Endothelial cell of umbilical vein (primary cell): ENCODE data around the gene WDR45. TPM values are rescaled to one million over a fixed set of nuclear protein-coding genes. Genes with fewer than 3 reads are reported as not detected.
"Not testable (repeated sequence)": the region's sequence is repeated elsewhere in the genome, so short reads cannot be mapped to it uniquely, and the experiment has no call there.

Source experiments
- BruUV-seq: library from RNA; stranded (reverse); fragments of 400-500 nt; replicated peaks from 2 replicates; lab custom pipeline; 2021; lab: Mats Ljungman, UMichigan
- CTCF ChIA-PET: fragments of 300-600, 350-600 bp; sonication (Branson Sonifier 250); formaldehyde crosslinking; loops from one replicate; lab custom pipeline; 2021; ENCODE audit warnings: antibody characterized with exemption, inconsistent platforms; lab: Charles Lee
- POLR2A ChIA-PET: fragments of 300-600, 350-600 bp; sonication (Branson Sonifier 250); formaldehyde crosslinking; loops from one replicate; lab custom pipeline; 2021; ENCODE audit warnings: antibody characterized with exemption, inconsistent platforms; lab: Charles Lee
- DNase-seq: peaks from one replicate; pipeline ENCODE4 v3.0.0-alpha.2; 2011; ENCODE audit warnings: low read depth, low spot score
- FAIRE-seq: peaks from 2 replicates; lab custom pipeline; 2011; peaks lifted over from hg19 to GRCh38; lab: Jason Lieb, UNC
- H2AFZ ChIP-seq: 2 replicates; pipeline ENCODE4 v1.6.0; 2012; ENCODE audit warnings: low read depth, low read length, control low read depth, inconsistent platforms
- H3K27ac ChIP-seq: 2 replicates; pipeline ENCODE4 v1.5.1; 2011; ENCODE audit warnings: low read depth, mild to moderate bottlenecking, control low read depth, low read length, moderate library complexity; ENCODE audit not compliant: insufficient read depth
- H3K27me3 ChIP-seq, 2 experiments: 2 replicates each; pipeline versions ENCODE4 v1.6.0 to v1.6.1; 2011; ENCODE audit warnings: low read length in 2 of 2, mixed read lengths in 1 of 2; ENCODE audit not compliant: control insufficient read depth in 2 of 2, insufficient read depth in 2 of 2
- H3K36me3 ChIP-seq, 2 experiments: 2 replicates in 1 of 2; 3 replicates in 1 of 2; pipeline ENCODE4 v1.5.1; 2011; ENCODE audit warnings: low read length in 2 of 2, mild to moderate bottlenecking in 1 of 2, moderate library complexity in 1 of 2; ENCODE audit not compliant: control insufficient read depth in 2 of 2, insufficient read depth in 2 of 2; ENCODE audit errors: extremely low read depth in 1 of 2
- H3K4me1 ChIP-seq: 3 replicates; pipeline ENCODE4 v1.5.1; 2011; ENCODE audit warnings: mild to moderate bottlenecking, low read length; ENCODE audit not compliant: control insufficient read depth, insufficient read depth; ENCODE audit errors: extremely low read depth
- H3K4me2 ChIP-seq: 2 replicates; pipeline ENCODE4 v1.6.1; 2011; ENCODE audit warnings: low read length, control low read depth, mixed read lengths; ENCODE audit not compliant: insufficient read depth
- H3K4me3 ChIP-seq, 3 experiments: fragments of 200-600 bp in 1 of 3; sonication (generic), shearing (Covaris generic) in 1 of 3; replicated peaks in 1 of 3; 2 replicates each; pipeline ENCODE4 v1.5.1; 2011 to 2016; ENCODE audit warnings: control low read depth in 3 of 3, low read length in 3 of 3, mild to moderate bottlenecking in 2 of 3, inconsistent platforms in 1 of 3, low read depth in 1 of 3, moderate library complexity in 1 of 3; ENCODE audit not compliant: insufficient read depth in 1 of 3
- H3K79me2 ChIP-seq: 2 replicates; pipeline ENCODE4 v1.6.0; 2012; ENCODE audit warnings: low read length, inconsistent platforms; ENCODE audit not compliant: control insufficient read depth, insufficient read depth
- H3K9ac ChIP-seq: replicated peaks from 2 replicates; pipeline ENCODE3; 2011; ENCODE audit warnings: low read length, control low read depth; ENCODE audit not compliant: insufficient read depth; ENCODE audit errors: extremely low read depth
- H3K9me1 ChIP-seq: replicated peaks from 3 replicates; pipeline ENCODE4 v1.6.0; 2011; ENCODE audit warnings: mild to moderate bottlenecking, low read length; ENCODE audit not compliant: control insufficient read depth, insufficient read depth; ENCODE audit errors: extremely low read depth
- H3K9me3 ChIP-seq: replicated peaks from 2 replicates; pipeline ENCODE4 v1.5.1; 2012; ENCODE audit warnings: low read length, inconsistent platforms; ENCODE audit not compliant: control insufficient read depth, insufficient read depth
- H4K20me1 ChIP-seq: replicated peaks from 2 replicates; pipeline ENCODE3; 2011; ENCODE audit warnings: mild to moderate bottlenecking, low read length; ENCODE audit not compliant: control insufficient read depth, insufficient read depth; ENCODE audit errors: extremely low read depth
- EZH2 ChIP-seq: IDR thresholded peaks from 2 replicates; pipeline ENCODE4 v1.6.1; 2012; ENCODE audit warnings: borderline replicate concordance, low read depth, mild to moderate bottlenecking, moderate library complexity, low read length, inconsistent platforms; ENCODE audit not compliant: severe bottlenecking
- FOS ChIP-seq: IDR thresholded peaks from 2 replicates; pipeline ENCODE4 v1.6.1; 2011; ENCODE audit warnings: mild to moderate bottlenecking, low read length, moderate library complexity, borderline replicate concordance; ENCODE audit not compliant: insufficient read depth
- GATA2 ChIP-seq: IDR thresholded peaks from 2 replicates; pipeline ENCODE4 v1.7.0; 2011; ENCODE audit warnings: low read depth, mild to moderate bottlenecking, moderate library complexity, mixed read lengths, low read length; ENCODE audit not compliant: insufficient read length, insufficient read depth
- JUN ChIP-seq: IDR thresholded peaks from 2 replicates; pipeline ENCODE4 v1.6.1; 2011; ENCODE audit warnings: borderline replicate concordance, low read depth; ENCODE audit not compliant: insufficient read length, insufficient read depth
- MYC ChIP-seq: IDR thresholded peaks from one replicate; pipeline ENCODE4 v1.6.1; 2011; ENCODE audit warnings: mild to moderate bottlenecking, low read depth, low read length
- POLR2A ChIP-seq: IDR thresholded peaks from 2 replicates; pipeline ENCODE4 v1.6.1; 2012; ENCODE audit warnings: low read depth, mild to moderate bottlenecking, control low read depth, low read length
- POLR2AphosphoS5 ChIP-seq: IDR thresholded peaks from 2 replicates; pipeline ENCODE4 v1.6.1; 2012; ENCODE audit warnings: low read depth, mild to moderate bottlenecking, control low read depth, low read length, moderate library complexity; ENCODE audit not compliant: insufficient read depth
- dilution Hi-C: fragments of 300-500 bp; cut with MboI; formaldehyde crosslinking; loops from one replicate; pipeline ENCODE4 v1.15.0; 2019; ENCODE audit warnings: low sequenced_read_pairs; ENCODE audit not compliant: extremely low pct_ligation_motif_present
- intact Hi-C: fragments of 100-400 bp; cut with micrococcal nuclease; formaldehyde crosslinking; loops from one replicate; pipeline ENCODE4 v1.10.0; 2022
- polyA plus RNA-seq, 4 experiments: library from polyadenylated mRNA; depleted of rRNA in 3 of 4; stranded (reverse) in 3 of 4; unstranded in 1 of 4; fragments of >200 nt; gene quantifications; 2 replicates each; pipeline versions ENCODE4 v1.2.1 to v1.2.3, GENCODE V29; 2011 to 2012; ENCODE audit warnings: missing spikeins in 1 of 4
- total RNA-seq: library from RNA; stranded (reverse); gene quantifications from 2 replicates; pipeline ENCODE4 v1.2.3, GENCODE V29; 2021
- TF ChIP-seq, protein P1 (sequence below): IDR thresholded peaks from 2 replicates; pipeline ENCODE4 v1.6.1; 2011; ENCODE audit not compliant: insufficient read depth, insufficient read length
- TF ChIP-seq, protein P2 (sequence below), 2 donors: IDR thresholded peaks; 1 replicate in 1 of 2; 2 replicates in 1 of 2; pipeline ENCODE4 v1.5.1; 2011; ENCODE audit warnings: low read length in 2 of 2, mild to moderate bottlenecking in 2 of 2, moderate library complexity in 2 of 2, control low read depth in 1 of 2, inconsistent platforms in 1 of 2, low read depth in 1 of 2; ENCODE audit not compliant: insufficient read depth in 1 of 2; ENCODE audit errors: extremely low read depth in 1 of 2

Gene WDR45
- total and polyA plus RNA-seq, 2 donors (not counting 3 experiments of a cell fraction or from before 2014, with no cell fraction given): 32.2 to 70.4 TPM

DNA sequence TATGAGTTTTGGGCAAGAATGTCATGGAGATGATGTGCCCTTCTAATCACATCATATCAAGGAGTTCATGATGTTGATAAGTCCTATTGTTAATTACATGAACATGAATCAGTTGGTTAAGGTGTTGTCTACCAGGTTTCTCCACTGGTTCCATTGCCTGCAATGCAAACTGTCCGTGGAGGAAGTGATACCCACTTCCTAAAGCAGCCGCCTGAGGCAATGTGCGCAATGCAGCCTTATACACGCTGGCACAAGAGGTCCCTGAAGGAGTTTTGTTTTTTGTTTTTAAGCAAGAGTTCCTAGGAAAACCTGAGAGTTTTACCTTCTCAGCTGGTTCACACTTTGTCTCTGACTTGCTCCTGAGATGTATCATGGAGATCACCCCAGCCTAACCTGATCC lies 49.7 kb upstream of the WDR45 start:
- Histone ChIP-seq H3K9me3 (no peaks in the 10 kb centered on the region), H3K27me3 (no peaks in the 10 kb centered on the region), H3K79me2 (no peaks in the 10 kb centered on the region), H3K4me1 (no peaks in the 10 kb centered on the region), H3K9ac (no peak overlapping the region), H3K4me2 (no peak overlapping the region), H3K27ac (no peak overlapping the region), H2AFZ (no peak overlapping the region), H3K9me1 (no peaks in the 10 kb centered on the region), H3K4me3 (no peak overlapping the region), H3K36me3 (no peaks in the 10 kb centered on the region), H4K20me1 (no peaks in the 10 kb centered on the region)
- DNase-seq: no peak
- dilution Hi-C loops (no loop called here), intact Hi-C loops (no loop called here)
- ChIA-PET CTCF (interaction anchor here (1.4 kb wide), 1 partner anchor 13 kb away, joined by 3 read pairs; no protein-coding TSS in a partner anchor), POLR2A (no interaction called here)
- no TSS peak for BruUV-seq
- no peak for FAIRE-seq
- TF ChIP-seq, protein P1, sequence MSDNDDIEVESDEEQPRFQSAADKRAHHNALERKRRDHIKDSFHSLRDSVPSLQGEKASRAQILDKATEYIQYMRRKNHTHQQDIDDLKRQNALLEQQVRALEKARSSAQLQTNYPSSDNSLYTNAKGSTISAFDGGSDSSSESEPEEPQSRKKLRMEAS: no peak
- TF ChIP-seq POLR2AphosphoS5 (no peak), MYC (no peak), FOS (no peak), POLR2A (no peak), GATA2 (no peak), JUN (no peak), EZH2 (no peak)
- TF ChIP-seq, protein P2, sequence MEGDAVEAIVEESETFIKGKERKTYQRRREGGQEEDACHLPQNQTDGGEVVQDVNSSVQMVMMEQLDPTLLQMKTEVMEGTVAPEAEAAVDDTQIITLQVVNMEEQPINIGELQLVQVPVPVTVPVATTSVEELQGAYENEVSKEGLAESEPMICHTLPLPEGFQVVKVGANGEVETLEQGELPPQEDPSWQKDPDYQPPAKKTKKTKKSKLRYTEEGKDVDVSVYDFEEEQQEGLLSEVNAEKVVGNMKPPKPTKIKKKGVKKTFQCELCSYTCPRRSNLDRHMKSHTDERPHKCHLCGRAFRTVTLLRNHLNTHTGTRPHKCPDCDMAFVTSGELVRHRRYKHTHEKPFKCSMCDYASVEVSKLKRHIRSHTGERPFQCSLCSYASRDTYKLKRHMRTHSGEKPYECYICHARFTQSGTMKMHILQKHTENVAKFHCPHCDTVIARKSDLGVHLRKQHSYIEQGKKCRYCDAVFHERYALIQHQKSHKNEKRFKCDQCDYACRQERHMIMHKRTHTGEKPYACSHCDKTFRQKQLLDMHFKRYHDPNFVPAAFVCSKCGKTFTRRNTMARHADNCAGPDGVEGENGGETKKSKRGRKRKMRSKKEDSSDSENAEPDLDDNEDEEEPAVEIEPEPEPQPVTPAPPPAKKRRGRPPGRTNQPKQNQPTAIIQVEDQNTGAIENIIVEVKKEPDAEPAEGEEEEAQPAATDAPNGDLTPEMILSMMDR (IDR thresholded peaks at IDR 0.05; ENCODE audit: extremely low read depth in 1 of 2, insufficient read depth in 1 of 2, low read depth in 1 of 2, low read length in 2 of 2): no peak

DNA sequence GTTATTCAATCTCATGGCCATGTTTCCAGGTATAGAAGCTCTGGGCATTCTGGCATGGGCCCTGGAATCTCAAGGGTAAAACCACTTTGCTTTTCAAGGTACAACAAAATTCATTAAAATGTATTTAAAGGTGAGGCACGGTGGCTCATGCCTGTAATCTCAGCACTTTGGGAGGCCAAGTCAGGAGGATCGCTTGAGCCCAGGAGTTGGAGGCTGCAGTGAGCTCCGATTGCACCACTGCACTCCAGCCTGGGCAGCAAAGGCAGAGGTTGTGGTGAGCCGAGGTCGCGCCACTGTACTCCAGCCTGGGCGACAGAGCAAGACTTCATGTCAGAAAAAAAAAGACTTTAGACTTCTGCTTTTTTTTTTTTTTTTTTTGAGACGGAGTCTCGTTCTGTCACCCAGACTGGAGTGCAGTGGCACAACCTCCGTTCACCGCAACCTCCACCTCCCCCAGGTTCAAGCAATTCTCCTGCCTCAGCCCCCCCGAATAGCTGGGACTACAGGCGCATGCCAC lies 48.1 kb upstream of the WDR45 start:
- intact Hi-C loops, dilution Hi-C loops, BruUV-seq, H3K4me1 ChIP-seq, H3K27ac ChIP-seq, H3K36me3 ChIP-seq, H4K20me1 ChIP-seq, CTCF ChIA-PET, H3K79me2 ChIP-seq, DNase-seq, H3K9me1 ChIP-seq, H3K9ac ChIP-seq, H3K9me3 ChIP-seq, POLR2A ChIA-PET, H3K4me3 ChIP-seq, H3K4me2 ChIP-seq, H2AFZ ChIP-seq, H3K27me3 ChIP-seq: not testable (repeated sequence)
- FAIRE-seq: peak; percentile 31
